DMS153 treated with DMSO at 0.1 percent for 48 hours (cell line): ENCODE data around the gene MGAT1.

ENCODE experiments used
- DNase-seq: peaks from one replicate; lab custom pipeline; 2025; ENCODE audit not compliant: unreplicated experiment; lab: John Stamatoyannopoulos, UW

MGAT1 gene

DNA sequence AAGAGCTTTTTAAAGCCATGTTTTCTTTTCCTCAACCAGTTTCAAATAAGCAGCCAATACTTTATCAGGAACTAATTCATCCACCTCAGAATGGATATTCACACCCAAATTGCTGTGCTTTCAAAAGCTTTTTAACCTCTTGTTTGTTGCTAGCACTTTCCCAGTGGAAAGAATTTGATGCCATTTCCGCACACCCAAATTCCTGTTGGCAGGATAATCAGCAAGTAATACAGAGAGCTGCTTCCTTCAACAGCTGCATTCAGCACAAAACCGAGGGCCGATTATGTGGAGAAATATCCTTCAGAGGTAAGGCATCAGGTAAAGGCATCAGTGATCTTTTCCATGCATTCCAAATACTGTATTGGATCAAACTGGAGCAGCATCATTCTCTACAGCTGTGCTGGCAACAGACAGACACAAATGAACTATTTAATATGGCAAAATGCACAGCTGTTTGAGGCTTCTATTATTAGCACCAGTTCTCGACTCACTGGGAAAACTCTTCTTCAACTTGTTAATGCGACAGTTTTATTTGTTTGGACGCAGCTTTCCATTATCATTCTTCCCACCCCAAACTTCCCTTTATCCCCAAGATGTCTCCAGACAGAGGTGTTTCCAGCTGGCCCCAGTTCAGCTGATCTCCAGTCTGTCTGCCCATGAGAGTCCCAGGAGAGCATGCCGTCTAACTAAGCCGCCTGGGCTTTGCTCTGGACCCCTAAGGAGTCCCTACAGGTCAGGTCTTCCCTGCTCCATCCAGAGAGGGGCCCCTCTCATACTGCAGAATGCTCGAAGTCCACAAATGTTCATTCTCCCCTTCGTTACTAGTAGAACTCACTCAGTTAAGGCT, 22.2 kb upstream of the MGAT1 start:
- no peak for DNase-seq

DNA sequence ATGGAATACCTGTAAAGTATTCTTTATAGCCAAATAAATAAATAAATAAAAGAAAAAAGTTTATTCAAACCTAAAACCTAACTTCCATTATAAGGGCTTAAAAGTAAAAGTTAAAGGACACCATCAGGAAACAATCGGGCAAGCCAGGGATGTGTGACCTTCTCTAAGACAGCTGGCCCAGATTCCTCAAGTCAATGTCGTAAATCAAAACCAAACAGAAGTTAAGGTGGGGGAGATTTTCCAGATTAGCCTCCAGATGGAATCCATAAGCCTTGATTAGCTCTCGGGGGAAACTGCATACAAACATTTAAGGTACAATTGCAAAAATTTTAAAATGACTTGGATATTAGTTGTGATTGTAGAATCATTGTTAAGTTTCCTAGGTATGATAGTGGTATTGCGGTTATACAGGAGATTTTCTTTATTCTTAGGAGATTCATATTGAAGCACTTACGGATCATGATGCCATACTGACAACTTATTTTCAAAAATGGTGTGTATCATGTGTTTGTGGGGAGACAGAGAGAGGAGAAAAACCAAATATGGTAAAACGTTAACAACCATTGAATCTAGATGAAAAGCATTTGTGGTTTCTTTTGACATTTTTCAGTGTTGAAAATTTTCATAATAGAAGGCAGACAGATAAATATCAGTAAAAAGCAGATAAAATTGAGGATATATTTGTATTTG, 21.5 kb upstream of the MGAT1 start:
- DNase-seq = no peak

DNA sequence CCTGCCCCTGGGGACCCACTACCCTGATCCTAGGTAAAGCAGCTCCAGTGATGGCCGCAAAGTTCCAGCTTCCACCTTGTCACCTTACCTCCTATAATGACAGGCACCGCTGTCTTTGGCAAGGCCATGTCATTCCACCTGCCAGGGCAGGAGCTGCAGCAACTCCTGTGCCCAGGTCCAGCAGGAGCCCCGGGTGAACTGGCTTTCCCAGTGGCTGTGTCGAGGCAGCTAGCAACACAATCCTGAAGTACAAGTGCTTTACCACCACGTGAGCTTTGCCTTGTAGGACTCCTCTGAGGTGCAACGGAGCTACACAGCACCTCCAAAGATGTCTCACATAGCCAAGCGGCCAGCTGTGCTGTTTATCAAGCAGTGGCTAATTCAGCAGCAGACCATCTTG, 20.7 kb upstream of the MGAT1 start:
- DNase-seq = no peak

DNA sequence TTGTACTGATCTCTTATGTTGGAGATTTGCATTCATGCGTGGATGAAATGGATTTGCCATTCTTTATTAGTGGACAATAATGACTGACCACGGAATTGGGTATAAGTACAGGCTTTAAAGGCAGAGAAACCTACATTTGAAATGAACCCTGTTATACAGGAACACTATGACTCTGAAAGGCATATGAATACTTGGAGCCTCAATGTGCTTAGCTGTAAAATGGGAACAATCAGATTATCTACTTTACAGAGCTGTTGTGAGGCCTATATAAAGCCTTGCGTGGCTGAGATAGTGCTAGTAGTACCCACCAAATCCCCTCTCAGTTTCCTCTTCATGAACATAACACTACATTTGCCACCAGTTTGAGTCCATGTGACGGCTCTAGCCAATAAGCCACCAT, 18.9 kb upstream of the MGAT1 start:
- DNase-seq = no peak

DNA sequence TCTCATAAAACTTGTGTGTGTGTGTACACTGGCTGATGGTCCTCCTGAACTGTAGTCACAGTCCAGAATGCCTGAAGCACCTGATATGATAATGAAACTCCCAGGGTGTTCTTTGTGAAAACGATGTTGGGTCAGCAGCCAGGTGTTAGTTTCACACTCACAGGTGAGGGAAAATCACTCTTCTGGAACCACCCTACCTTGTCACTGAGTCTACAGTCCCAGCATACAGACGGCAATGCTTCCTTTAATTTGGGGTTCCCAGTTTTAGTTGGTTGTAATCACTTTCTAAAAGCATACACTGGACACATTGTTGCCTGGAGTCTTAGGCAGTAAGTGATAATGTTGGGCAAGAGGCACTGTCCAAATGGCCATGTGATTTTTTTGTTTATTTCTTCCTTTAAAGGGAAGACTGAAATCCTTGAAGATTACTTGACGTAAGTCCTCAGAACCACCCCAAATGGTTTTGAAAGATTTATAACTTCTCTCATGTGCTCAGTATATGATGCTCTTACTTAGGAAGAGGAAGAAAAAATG, 18.2 kb upstream of the MGAT1 start:
- DNase-seq = no peak

DNA sequence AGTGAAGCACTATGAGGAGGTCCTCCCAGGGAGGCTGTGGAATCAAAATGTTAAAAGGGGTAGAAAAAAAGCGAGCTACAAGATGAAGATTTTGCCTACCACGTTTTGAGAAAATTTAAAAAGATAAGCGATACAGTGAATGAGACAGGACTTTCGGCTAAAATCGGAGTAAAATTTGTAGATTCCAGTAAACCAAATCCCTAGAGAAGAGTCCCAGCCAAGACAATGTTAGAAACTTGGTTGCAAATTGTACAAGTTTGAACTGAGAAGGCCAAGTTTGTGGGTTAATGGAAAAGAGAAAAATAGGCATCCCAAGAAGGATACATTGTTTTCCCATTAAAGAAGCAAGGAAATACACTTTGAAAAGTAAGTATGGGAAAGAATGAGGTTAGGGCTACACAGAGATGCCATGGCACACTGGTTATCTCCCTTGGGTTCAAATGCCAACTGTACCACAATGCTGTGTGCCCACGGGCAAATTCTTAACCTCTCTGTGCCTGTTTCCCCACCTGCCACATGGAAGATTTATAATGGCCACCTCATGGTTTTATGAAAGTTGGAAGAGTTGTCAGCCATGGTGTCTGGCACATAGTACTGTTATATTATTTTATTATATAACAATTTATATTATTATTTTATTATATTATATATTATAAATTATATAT, 16.2 kb upstream of the MGAT1 start:
- no peak for DNase-seq

DNA sequence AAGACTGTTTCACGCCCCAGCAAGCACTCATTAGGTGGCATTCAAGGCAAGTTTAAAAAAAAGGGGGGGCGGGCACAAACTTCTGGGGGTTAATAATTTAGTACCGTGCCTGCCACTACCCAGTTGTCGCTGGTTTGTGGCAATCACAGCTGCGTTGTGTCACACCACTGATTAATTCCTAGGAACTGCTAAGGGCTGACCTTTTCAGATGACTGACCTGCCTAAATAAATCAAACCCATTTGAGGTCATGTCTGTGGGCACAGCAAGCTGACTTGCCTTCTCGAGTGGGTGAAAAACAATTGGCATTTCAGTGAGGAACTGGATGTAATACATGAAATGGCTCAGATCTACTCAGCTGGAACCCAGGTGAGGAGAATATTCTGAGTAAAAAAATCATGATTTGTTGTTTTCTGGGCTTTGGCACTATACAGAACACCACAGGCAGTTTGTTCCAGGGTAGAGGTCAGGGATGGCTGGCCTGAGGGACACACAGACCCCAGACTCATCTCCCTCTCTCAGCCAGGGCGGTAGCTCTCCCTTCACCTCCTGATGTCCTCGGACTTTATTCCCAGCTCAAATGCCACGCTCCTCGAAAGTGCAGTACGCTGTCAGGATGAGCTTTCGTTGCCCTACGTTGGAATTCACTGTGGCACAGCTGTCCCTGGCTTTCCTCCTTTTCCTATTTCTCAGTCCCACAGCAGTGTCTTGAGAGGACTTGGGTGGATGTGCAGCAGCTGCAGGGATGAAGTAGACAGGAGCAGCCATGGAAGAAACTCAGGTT, 15.5 kb upstream of the MGAT1 start:
- DNase-seq = no peak

DNA sequence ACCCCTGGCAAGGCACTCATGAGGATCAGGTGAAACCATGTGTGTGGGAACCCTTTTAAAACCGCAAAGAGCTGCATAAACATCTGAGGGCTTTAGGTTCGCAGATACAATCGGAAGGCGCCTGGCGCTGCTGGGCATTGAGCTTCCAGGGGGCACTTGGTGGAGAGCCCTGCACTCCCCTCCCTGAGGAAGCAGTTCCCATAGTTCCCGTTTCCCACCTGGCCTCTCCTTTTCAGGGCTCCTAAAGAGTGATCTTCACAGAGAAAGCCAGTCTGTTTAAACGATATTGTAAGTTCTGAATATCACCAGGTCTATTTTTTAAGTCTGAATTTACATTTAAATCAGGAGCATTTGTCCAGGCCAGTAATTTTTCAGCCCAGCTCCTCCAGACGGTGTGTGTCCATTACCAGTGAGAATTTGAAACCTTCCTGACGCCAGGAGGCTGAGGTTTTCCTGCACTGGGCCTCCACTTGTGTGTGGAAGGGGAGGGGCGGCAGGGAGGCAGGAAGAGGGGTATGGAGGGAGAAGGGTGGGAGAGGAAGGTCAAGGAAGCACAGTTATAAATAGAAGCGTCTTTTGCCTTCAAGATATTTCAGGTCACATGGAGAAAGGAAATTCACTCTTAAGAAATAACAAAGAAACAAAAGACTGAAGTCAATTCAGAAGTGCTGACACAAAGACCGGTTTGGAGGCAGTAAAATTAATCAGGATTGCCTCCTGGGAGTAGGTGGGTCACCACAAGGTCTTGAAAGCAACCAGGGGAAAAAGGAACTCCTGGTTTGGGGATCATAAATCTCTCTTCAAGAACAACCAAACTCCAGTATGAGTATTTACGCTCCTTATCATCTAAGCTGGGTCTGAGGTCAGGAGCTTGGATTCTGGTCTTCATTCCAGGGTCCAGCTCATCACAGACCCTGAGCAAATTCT, 14.3 kb upstream of the MGAT1 start:
- DNase-seq = no peak

DNA sequence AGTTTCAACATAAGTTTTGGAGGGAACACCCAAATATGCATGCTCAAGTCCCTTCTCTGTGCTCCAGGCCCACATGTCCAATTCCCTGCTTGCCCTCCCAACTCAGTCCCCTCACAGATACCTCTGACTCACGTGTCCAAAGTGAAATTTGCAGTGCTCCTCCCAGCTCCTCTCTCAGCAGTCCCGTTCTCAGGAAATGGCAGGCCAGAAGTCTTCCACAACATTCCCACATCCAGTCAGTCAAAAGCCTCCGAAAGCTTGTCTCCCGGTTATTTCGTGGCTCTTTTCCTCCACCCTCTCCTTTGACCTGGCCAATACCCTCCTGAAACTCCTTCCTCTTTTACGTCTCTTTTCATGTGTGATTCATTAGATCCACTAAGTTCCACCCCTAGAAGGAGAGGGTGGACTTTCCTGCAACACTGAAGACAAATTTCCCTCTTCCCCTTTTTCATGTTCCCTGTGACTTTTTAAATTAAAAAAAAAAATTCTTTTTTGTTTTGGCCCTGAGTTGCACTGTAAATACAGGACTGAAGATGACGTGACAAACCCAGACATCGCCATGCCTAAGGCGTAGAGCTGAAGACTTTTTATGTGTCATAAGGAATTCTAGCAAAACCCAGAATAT, 12.8 kb upstream of the MGAT1 start:
- no peak for DNase-seq

DNA sequence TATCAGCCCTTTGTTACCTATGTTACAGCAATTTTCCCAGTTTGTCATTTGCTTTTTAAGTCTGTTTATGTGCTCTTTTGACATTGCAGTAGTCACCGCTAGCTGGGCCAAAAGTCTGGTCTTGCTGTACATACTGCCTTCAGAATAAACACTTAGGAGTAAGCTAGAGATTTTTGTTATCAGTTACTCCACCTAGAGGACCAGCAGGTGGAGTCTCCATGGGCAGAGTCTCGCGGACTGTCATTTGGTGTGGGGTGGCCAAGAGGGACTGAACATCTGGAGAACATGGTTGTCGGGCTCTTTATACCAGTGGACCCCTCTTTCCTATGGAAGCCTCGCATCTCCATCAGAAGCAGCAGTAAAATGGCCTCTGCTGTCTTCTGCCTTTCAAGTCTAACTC, 10.8 kb upstream of the MGAT1 start:
- DNase-seq = no peak

DNA sequence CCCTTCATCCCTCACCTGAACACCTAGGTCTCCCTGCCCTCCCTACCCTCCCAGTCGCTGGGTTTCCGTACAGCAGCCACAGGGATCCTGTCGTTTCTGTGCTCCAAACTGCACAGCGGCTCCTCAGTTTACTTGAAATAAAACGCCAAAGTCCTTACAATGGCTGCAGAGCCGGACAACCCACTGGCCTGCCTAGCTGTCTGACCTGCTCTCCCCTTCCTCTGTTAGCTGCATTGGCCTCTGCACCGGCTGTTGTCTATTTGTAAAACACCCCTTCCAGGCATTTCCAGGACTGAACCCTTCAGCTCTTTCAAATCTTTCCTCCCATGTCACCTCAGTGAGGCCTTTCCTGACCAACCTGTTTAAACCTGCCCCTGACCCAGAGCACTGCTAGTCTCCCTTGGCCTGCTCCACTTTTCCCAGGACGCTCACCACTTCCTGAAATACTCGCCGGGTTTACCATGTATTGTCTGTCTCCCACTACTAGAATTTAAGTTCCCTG, 9.1 kb upstream of the MGAT1 start:
- DNase-seq = no peak

DNA sequence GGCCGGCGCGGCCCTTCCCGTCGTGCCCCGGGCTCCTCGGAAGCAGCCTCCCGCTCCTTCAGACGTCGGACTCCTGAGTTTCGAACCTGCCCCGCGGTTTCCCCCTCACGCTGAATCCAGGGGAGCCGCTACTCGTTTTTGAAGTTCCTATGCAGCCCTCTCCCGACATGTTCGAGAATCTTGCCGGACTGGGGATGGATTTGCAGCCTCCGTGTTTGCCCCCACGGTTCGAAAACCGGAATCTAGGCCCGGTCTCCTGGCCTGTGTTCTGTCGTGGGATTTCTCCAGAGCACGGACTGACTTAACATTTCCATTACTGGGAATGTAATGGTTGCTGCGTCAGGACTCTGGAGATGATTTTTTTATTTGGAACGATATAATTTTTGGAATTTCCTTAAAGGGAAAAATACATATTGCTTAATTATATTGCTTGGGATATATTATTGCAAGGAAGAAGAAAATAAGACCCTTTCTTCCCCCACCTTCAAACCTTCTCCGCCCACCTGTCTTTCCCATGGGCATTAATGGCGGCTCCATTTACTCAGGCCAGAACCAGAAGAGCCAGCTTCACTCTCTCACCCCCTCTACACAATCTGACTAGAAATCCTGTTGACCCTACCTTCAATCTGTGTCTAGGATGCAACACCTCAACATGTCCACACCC, 8.5 kb upstream of the MGAT1 start:
- DNase-seq = no peak

DNA sequence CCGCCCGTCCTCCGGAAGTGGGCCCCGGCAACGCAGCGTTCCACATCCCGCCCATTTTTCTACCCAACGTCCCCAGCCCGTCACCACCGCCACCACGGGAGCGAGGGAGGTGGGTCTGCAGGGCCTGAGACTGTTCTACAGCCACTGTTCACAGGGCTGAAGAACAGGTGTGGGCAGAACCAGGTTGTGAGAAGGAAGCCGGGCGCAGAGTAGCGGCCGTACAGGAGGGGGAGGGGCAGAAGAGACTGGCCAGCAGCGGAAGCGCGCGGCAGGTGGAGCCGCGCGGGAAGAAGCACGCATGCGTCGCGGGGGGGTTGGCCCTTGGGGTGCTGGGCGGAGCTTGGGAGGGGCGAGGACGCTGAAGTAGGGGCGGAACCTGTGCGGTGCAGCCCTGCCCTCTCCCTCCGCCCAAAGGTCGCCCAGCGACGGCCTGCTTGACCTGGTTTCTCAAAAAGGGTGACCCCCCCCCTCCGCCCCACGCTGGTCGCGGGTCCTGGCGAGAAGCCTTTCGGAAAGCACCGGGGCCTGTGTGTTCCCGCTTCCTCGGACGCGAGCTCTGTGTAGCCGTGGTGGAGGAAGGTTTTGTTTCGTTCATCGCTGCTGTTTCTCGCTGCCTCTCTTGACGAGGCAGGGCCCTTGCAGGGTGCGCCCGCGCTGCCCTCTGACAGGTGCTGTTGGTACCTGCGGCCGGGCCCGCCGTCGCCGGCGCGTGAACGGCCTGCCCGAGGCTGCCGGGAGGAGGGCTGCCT, 7.8 kb upstream of the MGAT1 start:
- peak; percentile 66 for DNase-seq

DNA sequence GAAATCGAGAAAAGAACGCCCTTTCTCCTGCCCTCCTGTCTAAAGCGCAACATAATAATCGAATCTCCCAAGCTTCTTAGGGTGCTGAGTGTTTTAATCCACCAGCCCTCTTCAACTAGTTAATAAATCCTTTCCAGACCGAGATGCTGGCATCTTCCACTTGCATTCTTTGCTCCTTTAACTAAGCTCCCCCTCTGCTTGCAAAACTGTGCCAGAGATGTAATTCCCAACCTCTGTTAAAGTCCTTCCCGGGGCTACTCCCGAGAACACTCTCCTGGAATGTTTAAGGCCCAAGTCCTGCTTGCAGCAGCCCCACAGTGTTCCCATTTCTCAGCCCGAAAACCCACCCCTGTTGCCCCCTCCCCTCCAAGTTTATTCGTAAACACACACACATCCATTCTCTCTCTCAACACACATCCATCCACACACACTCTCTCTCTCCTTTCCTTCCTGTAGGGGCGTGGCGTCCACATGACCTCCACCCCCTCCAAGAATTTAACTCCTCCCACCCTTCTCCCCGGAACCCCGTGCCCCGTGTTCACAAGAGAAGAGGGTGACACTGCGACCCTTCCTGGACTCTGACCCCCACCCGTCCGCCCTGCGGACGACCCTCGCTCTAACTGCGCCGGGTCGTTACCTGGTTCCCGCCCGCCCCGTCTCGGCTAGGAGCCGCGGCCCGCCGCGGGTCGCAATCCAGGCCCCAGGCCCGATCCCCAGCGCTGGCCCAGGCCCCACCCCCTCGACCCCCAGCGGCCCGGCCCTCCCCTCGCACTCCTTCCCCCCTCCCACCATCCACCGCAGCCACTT, 7.0 kb upstream of the MGAT1 start:
- DNase-seq = peak; percentile 11

DNA sequence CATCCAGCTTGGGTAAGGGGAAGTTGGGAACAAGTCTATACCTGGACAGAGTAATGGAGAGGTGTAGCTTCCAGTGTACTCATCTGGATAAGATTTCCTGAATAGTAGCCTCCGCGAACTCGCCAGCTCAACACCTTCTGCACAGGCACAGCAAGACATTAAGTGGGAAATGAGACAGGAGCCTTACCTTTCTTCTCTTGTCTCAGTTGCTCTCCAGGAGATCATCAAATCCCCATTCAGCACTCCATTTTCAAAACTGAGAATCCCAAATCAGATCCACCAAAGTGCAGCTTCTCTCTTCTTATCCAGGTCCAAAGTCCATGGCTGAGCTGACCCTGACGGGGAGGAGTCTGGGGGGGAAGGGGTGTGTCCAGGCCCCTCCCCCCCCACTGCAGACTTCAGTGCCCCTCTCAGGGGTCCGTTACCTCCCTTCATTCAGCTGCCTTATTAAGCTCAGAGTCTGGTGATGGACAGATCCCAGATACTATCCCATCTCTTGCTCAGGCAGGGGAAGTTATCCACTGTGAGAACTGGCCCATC, 5.9 kb upstream of the MGAT1 start:
- no peak for DNase-seq

DNA sequence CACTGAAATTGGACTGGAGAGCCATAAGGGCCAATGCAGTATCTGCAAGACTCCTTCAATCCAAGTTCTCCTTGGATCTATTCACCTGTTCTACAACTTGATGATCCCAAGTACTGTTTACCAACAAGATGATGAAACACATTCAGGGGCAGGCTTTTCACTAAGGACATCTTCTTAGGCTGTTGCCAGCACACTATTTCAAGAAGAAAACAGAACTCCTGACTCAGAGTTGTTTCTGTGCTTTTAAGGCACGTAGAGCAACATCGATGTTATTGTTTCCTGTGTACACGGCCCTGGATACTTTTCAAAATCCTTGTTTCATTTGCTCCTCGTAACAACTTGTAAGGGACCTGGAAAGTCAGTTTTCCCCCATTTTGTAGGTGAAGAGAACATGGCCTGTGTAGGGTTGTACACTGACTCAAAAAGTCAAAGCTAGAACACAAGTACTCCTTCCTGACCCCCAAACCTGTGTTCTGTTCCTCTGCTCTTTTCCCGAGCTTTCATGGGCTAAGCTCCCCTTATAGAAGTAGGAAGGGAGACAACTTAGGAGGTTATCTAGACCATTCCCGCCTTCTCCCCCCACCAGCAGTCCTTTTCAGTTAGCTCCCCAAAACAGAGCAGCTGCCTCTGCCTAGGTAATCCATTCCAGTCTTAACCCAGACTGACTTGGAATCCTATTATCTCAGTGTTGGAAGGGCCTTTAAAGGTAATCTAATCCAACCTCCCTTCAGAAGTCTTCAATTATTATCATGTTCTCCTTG, 5.2 kb upstream of the MGAT1 start:
- DNase-seq = no peak
